Activated naive CD4-positive, alpha-beta T cell (primary cell): ENCODE measurements around the gene CACNA1D.

Source experiments
- DNase-seq, 4 experiments: peaks; one replicate each; lab custom pipeline; 2025; lab: John Stamatoyannopoulos, UW

CACNA1D gene

DNA sequence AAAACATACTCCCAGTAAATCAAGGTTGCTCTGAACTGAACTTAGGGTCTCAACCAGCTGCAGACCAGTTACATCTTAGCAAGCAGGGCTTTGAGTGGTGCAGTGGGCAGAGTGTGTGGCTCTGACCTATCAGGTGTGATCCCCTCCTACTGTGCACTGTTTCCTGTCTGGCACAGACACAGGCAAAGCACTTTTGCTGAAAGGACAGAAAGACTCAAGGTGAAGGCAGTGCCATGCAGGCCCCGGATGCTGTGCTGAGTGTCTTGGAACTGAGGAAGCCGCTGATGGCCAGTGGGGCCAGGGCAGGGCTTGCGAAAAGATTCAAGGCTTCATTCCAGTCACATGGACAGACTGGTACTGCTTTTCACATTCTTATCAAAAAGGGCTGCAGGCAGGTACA lies 85.2 kb downstream of the CACNA1D start:
- no peak for DNase-seq

DNA sequence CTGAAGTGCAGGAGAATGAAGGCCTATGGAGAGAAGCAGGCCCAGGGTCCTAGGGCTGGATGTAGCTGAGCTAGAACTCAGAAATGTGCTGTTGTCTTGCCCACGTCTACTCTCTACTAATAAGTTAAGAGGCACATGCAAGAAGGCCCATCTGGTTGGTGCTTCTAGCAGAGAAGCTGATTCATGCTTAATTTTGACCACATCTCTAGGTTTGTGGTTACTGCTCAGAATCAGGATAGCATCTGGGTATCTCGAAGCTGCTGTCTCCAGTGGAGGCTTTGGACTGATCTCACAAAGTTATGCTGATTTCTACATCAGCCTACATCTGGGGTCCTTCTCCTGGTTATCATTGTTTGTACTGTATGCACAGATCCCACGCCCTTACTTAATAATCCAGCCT lies 87.3 kb downstream of the CACNA1D start:
- DNase-seq: no peak

DNA sequence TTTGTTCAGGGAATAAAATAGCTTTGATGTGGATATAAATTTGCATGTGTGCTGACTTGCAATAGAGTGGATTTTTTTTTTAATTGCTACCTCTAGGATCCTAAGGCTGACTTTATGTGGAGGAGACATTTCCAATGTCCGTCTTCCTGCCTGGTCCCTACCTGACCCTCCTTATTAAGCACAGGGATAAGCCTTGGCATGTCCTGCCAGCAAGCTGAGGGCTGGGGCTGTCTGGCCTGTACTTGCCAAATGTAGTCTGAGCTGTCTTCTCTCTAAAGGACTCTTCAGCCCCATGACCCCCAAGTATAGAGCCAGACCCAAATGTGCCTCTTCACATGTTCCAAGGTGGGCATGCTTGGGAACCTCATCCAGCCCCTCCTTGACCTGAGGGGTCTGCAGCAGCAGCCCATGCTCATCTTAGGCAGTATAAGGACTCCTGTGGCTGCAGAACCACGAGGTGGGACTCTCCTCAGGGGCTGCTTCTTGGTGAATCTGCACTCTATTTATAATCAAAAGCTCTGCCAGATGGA lies 88.8 kb downstream of the CACNA1D start:
- DNase-seq: no peak

DNA sequence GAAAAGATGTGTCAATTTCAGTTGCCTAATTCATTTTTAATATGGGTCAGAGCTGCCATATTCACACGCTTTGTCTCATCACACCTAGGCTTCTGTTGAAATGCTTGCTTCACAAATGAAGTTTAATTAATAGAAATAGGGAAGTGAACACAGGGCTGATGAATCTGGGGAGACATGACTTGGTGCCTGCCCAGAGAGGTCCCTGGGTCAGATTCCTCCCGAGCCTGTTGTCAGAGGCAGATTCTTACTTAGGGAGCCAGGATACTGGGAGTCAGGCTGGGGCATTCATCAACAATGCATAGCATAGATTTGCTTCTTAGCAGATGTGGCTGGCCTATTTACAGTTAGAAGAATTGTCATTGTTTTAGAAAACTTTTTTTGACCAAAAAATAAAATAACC lies 90.6 kb downstream of the CACNA1D start:
- no peak for DNase-seq

DNA sequence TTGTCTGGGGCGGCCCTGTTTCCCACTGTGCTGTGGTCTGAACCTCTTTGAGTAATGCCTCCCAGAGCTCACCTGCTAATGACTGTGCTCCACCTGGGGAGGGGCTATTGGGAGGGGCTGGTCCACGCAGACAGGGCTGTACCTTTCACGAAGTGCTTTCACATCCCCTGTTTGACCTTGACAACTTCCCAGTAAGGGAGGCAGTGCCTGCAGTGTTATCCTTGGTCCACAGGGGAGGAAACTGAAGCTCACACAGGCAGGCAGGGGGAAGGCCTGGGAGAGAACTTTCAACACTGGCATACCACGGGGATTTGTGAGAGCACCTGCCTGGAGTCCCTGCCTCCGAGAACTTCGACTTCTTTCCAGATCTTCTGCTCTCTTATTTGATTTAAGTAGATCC lies 91.2 kb downstream of the CACNA1D start:
- DNase-seq: no peak

DNA sequence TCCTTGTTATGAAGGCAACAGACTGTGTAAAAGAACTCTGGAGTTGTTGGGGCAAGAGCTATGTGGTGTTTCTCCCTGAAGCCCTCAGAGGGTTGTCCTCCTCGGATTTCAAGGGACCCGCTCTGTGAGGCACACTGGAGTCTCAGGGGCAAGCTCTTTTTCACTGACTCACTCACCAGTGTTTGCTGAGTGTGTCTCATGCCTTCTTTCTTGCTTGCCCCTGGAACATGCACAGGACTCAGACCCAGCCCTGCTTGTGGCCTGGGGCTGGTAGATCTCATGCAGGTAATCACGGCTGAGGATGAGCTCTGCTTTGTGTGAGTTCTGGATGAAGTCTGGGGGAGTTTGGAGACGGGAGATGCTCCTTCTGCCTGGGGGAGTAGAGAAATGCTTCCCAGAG lies 93.7 kb downstream of the CACNA1D start:
- no peak for DNase-seq

DNA sequence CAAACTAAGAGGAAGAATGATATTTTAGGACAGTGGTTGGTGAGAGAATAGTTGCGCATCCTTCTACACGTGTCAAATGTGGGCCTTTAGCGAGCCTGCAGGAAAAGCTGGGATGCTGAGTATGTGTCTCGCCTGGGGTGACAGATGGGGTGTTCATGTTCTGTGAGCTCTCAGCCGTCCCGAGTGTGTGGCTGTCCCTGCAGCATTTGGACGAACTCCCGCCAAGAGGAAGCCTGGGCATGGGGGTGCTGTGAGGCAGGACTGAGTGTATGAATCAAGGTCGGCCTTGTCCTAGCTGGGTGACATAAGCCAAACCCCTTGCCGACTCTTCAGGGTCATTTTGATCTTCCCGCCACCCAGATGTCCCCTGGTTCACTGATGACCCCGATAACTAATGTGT lies 94.8 kb downstream of the CACNA1D start:
- DNase-seq: no peak

DNA sequence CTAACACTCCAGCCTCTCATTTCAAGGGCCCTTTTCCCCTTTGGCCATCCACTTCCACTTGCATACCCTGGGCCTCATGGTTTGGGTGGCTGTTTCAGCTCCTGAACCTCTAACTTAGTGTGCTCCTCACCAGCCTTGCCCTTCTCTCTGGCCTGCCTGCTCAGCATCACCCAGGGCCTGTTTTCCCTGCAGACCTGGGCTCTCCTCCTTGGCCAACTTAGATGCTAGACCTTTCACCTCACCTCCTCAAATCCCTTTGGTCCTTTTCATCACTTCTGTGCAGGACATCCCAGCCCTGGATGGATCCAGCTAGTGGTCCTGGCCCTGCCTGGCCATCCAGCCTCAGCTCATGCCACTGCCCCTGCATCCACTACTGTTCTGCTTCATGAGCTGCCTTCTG lies 95.4 kb downstream of the CACNA1D start:
- no peak for DNase-seq

DNA sequence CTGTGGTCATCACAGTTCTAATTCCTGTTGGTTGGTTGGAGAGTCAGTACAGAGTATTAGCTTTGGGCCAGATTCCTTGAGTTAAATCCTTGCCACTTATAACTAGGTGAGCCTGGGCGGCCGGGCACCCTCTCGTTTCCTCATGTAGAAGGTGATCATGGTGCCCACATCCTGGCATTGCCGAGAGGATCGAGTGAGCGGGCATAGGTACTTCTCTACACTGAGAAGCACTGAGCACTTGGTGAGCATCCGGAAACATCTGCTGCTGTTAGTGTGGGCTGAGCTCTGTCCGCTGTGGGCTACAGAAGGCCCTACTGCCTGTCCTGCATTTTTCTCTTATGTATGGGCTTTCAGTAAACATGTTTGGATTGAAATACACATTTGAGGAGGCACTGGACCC lies 96.2 kb downstream of the CACNA1D start:
- no peak for DNase-seq

DNA sequence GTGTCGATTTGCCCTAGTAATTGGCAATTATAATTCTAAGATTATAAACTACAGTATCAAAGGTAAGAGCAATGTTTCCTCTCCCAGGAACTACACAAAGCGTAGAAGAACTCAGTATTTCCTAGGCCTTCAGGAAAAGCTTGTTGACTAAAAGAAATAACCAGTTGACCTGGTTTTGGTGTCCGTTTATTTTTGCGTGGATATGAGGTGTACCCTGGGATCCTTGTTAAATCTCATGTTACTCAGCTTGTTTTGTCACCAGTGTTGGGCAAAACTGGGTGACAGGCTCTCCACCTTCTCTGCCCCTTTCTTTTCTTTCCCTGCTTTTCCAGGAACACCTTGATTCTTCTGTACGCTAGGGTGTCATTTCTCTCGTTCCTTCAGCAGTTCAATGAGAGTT lies 97.2 kb downstream of the CACNA1D start:
- DNase-seq: no peak

DNA sequence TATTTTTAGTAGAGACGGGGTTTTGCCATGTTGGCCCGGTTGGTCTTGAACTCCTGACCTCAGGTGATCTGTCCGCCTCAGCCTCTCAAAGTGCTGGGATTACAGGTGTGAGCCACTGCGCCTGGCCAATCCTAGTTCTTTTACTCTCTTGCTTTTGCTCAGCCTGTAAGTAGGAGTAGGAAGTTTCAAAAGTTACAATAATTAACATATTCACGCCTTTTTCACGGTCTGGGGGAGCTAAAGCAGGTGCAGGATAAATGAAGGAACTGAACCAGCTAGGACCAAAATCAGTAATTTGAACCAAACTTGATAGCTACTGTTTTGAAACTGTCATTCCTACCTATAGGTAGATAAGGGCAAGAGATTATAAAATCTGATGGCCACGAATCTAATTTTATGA lies 98.5 kb downstream of the CACNA1D start:
- no peak for DNase-seq

DNA sequence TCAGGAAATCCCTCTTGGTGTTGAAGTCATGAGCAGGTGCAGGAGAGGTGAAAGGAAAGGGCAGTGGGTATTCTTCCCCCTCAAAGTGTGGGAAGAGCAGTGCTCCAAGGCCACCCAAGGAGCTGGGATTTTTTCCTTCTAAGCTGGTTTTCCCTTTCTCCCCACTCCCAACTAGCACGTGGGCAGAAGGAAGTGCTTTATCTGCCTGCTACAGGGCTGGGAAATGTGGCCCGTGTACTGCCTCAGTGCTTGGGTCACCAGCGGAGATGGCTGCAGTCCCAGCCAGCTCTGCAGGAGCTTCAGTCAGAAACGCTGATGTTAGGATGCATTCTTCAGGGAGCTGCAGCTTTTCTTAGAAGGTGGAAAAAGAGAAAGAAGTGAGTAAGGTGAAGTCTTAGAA lies 99.2 kb downstream of the CACNA1D start:
- DNase-seq: no peak

DNA sequence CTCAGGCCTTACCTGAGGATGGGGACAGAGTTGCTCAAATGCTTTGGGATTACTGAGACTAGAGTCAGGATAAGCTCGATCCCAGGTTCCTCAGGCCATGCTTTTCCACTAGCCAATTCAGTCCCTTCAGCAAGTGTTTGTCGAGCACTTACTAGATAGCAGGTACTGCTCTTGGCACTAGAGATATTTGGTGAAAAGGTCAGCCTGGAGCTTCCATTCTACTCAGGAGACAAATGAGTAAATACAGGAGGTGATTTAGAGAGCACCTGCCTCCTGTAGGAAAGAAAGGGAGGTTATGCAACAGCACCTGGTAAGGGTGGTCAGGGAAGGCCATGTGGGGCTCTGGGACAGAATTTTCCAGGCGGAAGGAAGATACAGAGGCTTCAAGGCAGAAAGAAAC lies 99.9 kb downstream of the CACNA1D start:
- DNase-seq: no peak

DNA sequence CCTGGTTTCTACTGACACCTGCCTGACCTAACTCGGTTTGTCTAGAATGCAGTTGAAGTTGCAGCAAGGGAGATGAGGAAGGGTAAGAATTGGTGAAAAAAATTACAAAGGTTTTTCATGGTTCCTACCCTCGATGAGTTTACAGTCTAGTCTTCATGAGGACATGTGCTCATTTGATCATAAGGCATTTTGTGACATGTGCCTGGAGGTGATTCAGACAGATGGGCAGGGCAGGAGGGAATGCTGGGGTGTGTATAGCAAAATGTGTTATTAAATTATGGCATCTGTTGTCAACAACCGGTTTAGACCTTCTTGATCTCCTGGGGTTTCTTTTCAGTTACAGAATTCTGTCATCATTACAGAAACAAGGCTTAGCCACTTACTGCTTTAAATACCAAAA lies 101.2 kb downstream of the CACNA1D start:
- DNase-seq: no peak

DNA sequence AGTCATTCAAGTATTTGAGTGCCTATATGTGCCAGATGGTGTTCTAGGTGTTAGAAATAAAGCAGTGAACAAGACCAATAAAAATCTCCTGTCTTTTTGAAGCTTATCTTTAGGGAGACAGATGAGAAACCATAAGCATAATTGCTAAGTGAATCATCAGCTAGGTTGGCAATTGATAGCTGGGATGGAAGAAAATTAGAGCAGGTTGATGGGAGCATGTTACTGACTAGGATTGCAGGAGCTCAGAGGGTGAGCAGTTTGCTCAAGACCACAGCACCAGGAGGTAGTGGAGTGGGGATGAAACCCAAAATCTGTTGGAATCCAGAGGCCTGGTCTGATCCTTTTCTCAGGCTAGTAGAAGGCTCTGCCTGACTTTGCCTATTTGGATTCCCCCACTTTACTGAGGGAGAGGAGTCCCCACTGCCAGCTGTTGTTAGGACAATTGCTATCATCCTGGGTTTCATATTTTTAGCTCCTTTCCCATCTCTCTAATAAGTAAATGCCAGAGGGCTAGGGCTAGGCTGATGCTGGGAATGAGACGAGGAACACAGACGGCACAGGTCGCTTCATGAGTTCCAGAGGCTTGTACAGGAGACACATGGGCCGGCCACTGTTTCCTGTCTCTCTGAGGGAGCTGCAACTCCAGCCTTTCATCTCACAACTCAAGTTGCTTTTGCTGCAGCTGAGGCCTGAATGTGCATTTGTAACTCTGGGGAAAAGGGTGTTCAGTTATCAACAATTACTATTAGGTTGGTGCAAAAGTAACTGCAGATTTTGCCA lies 102.9 kb downstream of the CACNA1D start:
- no peak for DNase-seq

DNA sequence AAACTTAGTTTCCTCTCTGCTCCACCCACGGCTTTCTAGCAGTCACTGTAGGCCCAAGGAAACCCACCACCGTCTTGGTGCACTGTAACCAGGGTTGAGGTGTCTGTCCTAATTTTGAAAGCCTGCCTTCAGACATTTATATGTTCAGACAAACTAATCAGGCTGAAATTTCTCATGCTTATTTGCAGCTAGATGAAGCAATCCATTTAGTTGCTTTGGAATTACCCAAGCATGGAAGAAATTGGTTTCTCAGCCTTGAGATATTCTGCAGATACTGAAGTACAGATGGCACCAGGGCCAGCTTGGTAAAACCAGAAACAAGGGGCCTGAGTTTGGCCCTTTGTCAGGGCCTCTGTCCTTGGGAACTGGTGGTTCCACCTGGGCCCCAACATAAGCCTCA lies 105.4 kb downstream of the CACNA1D start:
- DNase-seq: no peak

DNA sequence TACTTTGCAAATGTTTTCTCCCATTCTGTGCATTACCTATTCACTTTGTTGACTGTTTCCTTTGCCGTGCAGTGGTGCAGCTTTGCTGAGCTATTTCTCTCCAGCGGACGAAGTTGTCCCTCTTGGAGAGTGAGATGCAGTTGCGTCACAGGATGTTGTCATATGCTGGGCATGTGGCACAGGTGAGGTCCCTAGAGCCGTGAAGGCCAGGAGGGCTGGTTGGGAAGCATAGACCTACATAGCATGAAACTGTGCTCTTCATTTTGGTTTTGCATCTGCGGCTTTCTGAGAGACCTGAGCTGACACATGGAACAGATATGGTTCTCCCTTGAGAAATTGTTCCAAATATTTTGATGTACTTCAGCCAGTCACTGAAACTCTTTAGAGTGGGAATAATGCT lies 108.5 kb downstream of the CACNA1D start:
- DNase-seq: no peak

DNA sequence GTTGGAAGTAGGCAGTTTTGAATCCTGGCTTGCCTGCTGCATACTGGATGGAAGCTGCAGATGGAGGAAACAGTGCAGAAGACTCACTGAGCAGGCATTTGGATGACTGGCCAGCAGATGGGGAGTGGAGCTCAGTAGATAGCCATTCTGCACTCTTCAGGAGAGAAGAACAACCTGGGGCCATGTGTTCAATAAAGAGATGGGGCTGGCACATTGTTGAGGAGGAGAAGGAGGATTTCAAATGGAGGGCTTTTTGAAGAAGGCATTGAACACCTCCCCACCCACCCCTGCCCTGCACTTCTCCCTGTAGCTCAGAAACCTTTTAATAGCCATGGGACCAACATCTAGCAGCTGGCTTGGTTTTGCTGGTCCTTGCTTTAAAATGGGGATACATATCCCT lies 109.8 kb downstream of the CACNA1D start:
- DNase-seq: no peak

DNA sequence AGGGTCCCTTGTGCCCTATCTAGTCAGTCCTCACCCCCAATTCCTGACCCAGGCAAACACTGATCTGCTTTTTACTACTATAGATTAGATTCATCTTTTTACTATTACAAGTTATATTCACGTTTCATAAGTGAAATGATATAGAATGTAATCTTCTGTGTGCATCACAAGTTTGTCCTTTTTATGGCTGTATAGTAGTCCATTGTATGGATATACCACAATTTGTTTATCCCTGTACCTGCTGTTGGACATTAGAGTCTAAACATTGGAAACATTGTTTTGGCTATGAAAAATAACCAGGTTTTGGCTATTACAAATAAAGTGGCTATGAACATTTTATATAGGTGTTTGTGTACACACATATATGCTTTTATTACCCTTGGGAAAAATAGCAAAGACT lies 112.4 kb downstream of the CACNA1D start:
- DNase-seq: no peak

DNA sequence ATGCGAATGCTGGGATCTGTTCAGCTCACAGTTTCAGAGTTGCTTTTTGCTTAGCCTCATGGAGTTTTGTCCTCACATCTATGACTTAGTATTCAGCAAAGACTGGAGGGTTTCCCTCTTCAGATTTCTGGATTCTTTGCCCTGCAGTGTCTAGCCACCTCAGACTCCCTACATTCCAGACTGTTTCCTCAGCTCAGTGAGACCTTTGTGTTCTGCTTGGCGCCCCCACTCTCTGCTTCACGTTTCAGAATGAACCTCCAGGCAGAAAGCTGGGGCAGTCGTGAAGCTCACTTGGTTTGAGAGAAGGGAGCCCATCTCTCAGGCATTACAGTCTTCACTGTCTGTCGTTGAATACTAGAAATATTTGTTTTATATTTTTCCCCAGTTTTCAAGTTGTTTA lies 118.1 kb downstream of the CACNA1D start:
- no peak for DNase-seq

DNA sequence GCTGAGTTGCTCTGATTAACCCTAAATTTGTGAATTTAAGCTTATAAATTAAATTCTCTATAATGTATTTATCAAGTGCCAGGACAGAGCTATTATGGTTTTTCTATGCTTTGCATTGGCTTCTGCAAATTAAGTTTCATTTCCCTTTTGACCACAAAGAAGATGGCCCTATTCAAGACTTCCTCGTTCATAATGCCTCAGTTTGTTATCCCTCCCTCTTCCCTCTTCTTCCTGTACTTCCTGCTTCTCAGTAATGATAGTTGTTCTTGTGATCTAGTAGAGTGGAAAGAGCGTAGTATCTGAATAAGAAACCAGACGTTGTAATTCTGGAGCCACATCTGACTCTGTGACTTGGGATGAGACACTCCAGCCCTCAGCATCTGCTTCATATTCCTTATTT lies 118.7 kb downstream of the CACNA1D start:
- DNase-seq: no peak

DNA sequence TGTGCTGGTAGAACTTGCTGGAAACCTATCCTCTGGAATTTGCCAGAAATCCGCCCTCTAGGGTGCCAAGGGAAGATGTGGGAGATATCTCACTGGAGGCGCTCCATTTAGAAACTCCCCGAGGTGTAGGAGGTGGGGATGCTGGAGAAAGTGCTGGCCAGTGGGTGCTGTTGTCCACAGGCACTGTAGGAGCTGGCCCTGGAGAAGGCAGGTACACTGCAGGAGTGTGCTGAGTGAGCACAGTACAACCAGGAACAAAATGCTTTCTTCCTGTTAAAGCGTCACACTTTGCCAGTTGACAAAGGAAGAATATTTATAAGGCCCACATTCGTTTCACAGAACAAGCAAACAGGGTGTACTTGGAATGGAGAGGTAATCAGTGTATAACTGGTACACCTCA lies 119.9 kb downstream of the CACNA1D start:
- no peak for DNase-seq

DNA sequence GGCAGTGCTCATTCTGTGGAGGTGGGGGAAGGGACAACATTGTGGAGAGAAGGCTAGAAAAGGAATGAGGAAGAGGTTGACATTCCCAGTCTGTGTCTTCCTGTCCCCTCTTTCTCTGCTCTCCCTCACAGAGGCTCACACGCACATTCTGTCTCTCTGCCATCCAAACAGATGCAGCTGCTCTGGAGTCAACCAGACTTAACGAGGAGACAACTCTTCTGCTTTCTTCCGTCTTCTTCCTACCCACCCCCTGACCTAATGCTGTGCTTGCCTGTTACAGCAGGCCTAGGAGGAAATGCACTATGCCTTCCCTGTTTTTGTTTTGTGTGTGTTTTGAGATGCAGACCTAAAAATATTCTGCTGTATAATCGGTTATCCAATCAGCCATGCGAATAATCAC lies 121.9 kb downstream of the CACNA1D start:
- DNase-seq: no peak
